ENCODE results near the gene SLU7.

The SLU7 gene

GRCh38 chr5:160357394-160357793 is 61.5 kb downstream of the SLU7 start:
- DNase-seq (no peak), ATAC-seq (no peak)
- no peaks in the 10 kb centered on the region for H3K4me1 Mint-ChIP-seq
- H3K27ac Mint-ChIP-seq: no peak overlapping the region
- peaks cover 3% of the 10 kb centered on the region for H3K27me3 Mint-ChIP-seq
- no peaks in the 10 kb centered on the region for H3K9me3 Mint-ChIP-seq
- no peak overlapping the region for H3K4me3 Mint-ChIP-seq
- H3K36me3 Mint-ChIP-seq (ENCODE audit: low read depth): no peaks in the 10 kb centered on the region

GRCh38 chr5:160356550-160357347 is 62.1 kb downstream of the SLU7 start:
- DNase-seq (no peak), ATAC-seq (no peak)
- H3K9me3 Mint-ChIP-seq: no peaks in the 10 kb centered on the region
- H3K27ac Mint-ChIP-seq: no peak overlapping the region
- H3K4me1 Mint-ChIP-seq: no peaks in the 10 kb centered on the region
- H3K27me3 Mint-ChIP-seq: peaks cover 3% of the 10 kb centered on the region
- no peak overlapping the region for H3K4me3 Mint-ChIP-seq
- H3K36me3 Mint-ChIP-seq (ENCODE audit: low read depth): no peaks in the 10 kb centered on the region

GRCh38 chr5:160354666-160355065 is 64.2 kb downstream of the SLU7 start:
- Mint-ChIP-seq H3K27me3 (no peaks in the 10 kb centered on the region), H3K4me1 (no peaks in the 10 kb centered on the region), H3K36me3 (ENCODE audit: low read depth) (no peaks in the 10 kb centered on the region), H3K4me3 (no peak overlapping the region), H3K27ac (no peak overlapping the region), H3K9me3 (no peaks in the 10 kb centered on the region)
- ATAC-seq (no peak), DNase-seq (no peak)

- Mint-ChIP-seq H3K27ac (no peak overlapping the region), H3K4me1 (no peaks in the 10 kb centered on the region), H3K36me3 (ENCODE audit: low read depth) (no peaks in the 10 kb centered on the region), H3K27me3 (no peaks in the 10 kb centered on the region), H3K9me3 (no peaks in the 10 kb centered on the region), H3K4me3 (no peak overlapping the region)
- ATAC-seq (no peak), DNase-seq (no peak)
These were observed 65.5 kb downstream of the SLU7 start for GRCh38 chr5:160353379-160353778.

- Mint-ChIP-seq H3K9me3 (no peaks in the 10 kb centered on the region), H3K4me3 (no peak overlapping the region), H3K27me3 (no peaks in the 10 kb centered on the region), H3K4me1 (no peaks in the 10 kb centered on the region), H3K27ac (no peak overlapping the region), H3K36me3 (ENCODE audit: low read depth) (no peaks in the 10 kb centered on the region)
- DNase-seq (no peak), ATAC-seq (no peak)
These were observed 66.6 kb downstream of the SLU7 start for GRCh38 chr5:160352308-160352707.
